GM18520 (cell line): ENCODE data around the gene ADORA2B.

Experiments
- ATAC-seq: cut with Tn5 transposase; IDR thresholded peaks from one replicate; pipeline ENCODE4 v1.9.1; 2021; ENCODE audit not compliant: unreplicated experiment

Gene ADORA2B

DNA sequence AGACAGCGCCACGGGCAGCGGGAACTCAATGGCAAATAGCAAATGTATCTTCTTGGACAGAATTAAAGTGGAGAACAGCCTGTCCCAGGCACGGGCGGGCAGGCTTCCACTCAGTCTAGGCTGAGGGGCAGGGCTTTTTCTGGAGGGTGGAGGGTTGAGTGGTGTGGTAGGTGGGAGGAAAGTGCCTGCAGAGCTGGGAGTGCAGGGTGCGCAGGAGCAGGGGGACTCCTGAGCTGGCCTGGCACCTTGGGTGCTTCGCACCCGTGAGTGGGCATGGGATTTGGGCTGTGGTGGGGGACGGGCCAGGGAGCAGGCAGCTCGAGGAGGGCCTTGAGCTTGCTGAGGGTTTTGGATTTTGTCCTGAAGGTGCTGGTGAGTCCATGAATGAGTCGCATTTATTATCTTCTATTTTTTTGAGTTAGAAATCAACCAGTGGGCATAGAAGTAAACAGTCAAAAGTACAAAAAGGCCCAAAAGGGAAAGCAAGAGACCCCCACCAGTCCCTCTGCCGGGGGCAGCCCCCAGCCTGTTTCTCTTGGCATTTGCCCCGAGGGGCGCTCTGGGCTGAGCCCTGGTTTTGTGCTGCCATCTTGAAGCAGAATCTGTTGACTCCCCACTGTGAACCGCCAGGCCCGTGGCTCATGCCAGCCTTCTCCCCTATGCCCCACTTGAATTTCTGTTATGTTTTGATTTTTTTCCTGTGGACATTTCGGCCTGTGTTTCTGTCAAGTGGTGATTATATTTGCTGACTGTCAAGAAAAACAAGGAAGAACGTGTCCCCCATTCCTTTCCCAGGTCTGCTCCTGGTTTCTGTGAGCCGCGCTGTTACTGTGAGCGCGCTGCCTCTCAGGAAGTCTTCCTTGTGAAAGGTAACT lies 8.2 kb downstream of the ADORA2B start:
- no peak for ATAC-seq

DNA sequence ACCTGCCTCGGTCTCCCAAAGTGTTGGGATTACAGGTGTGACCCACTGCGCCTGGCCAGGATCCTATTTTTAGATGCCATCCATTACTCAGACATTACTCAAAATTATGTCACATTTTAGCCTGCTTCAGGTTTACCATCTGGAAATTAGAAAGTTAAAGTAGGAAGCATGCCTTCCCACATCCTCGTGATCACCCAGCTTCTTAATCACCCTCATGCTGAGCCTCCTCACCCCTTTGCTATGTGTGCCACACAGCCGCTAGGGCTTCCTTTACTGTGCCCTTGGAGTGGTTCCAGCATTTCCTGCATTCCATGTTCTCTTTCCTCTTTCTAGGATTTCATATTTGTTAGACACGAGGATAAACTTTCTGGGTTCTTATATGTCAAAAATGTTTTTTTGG lies 9.3 kb downstream of the ADORA2B start:
- ATAC-seq: no peak

DNA sequence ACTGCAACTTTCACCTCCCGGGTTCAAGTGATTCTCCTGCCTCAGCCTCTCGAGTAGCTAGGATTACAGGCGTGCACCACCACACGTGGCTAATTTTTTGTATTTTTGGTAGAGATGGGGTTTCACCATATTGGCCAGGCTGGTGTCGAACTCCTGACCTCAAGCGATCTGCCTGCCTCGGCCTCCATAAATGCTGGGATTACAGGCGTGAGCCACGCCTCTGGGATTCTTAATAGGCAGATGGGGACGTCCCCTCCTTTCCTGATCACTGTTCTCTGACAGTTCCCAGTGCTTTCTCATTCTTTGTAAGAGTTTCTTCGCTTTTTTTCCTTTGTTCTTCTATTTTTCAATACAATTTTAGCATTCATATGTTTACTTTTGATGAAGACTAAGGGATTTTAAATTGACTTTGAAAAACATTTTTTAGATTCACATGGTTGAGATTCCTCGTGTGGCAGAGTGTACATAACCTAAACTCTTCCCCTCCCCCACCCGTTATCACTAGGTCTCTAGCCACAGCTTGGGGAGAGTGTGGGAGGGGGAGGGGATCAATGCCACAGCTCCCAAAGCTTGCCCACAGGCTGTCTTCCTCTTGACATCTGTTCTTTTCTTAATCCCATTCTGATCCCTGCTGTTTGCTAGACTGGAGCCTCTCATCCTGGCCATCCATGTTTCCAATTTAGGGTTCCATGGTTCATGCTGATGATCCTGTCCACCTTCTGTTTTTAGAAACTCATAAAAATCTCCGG lies 11.0 kb downstream of the ADORA2B start:
- ATAC-seq: no peak

DNA sequence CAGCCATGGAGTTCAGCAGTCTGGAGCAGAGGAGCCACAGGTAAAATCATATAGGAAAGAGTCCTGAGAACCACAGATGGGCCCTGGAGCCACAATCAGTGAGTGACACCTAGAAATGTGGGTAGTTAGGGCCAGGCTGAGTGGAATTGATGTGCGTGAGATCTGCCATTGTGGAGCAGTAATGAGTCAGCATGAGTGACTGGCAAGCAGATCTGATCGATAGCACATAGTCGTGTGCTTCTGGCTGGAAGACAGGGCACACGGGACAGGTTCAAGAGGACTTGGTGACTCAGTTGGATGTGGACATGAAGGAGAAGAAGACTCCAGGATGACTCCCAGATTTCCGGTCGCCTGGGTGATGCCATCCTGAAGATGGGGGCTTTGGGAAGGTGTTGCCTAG lies 12.3 kb downstream of the ADORA2B start:
- no peak for ATAC-seq

DNA sequence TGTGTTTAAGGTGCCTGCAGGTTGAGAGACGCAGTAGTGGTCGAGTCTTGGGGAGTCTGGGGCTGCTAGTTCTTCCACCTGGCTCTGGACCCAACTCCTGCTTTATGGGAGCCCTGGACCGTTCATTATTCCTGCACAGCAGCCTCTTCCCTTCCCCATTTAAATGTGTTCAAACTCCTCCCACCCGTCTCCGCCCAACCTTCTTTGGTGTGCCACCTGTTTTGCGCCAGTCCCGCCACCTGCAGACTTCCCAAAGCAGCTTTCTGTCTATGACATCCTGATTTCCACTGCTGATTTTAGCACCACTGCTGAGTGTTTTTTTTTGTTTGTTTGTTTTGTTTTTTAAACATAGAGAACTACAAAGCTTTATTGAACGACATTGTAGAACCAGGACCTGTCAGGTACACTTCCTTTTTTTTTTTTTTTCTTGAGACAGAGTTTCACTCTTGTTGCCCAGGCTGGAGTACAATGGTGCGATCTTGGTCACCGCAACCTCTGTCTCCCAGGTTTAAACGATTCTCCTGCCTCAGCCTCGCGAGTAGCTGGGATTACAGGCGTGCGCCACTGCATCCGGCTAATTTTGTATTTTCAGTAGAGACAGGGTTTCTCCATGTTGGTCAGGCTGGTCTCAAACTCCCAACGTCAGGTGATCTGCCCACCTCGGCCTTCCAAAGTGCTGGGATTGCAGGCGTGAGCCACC lies 12.8 kb downstream of the ADORA2B start:
- ATAC-seq: no peak

DNA sequence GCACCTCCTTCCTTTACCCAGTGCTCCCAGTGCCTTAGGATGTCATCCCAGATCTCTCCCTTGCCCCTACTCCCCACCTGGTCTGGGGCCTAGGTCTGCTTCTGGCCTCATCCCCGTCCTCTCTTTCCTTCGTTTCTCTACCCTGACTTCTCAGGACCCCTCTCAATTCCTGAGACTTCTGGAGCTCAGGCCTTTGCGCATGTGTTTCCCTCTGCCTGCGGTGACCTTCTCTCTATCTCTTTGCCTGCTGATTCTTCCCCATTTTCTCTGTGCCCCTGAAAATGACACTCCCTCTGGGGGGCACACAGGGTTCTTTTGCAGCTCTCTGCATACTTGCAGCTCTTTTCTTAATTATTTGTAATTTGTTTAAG lies 13.5 kb downstream of the ADORA2B start:
- ATAC-seq: no peak

DNA sequence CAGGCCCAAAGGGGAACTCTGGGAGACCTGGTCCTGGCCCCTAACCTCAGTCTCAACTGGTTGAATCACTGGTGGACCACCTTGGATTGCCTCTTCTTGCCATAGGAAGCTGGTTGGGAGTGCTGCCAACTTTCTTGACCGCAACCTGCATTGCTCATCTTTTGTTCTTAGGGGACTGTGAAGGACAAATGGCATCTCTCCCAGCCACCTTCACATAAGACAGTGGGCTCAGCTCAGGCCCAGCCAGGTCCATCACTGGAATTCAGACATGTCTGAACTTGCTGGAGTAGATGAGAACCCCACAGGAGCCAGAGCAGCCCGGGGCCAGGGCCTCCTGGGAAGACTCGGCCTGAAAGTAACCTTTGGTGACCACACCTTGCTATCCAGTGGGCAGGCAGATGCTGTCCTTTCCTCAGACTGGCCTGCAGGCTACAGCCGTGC lies 18.8 kb downstream of the ADORA2B start:
- no peak for ATAC-seq

DNA sequence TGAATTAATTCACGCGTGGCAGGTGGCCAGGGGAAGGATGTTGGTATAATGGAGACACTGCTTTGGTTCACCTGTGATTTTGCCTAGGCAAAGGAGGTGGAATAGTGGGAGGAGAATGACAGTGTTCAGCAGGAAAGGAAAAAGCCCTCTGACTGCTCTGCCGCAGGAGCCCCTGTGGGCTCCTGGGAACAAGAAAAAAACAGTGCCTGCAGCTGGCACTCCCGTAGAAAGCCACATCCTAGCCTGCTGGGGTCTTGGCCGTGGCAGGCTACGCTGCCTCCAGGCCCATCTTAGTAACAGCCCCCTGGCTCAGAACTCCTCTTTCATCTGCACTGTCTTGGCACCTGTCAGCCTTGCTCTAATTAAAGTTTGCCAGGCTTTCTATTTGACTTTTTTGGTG lies 20.6 kb downstream of the ADORA2B start:
- no peak for ATAC-seq

DNA sequence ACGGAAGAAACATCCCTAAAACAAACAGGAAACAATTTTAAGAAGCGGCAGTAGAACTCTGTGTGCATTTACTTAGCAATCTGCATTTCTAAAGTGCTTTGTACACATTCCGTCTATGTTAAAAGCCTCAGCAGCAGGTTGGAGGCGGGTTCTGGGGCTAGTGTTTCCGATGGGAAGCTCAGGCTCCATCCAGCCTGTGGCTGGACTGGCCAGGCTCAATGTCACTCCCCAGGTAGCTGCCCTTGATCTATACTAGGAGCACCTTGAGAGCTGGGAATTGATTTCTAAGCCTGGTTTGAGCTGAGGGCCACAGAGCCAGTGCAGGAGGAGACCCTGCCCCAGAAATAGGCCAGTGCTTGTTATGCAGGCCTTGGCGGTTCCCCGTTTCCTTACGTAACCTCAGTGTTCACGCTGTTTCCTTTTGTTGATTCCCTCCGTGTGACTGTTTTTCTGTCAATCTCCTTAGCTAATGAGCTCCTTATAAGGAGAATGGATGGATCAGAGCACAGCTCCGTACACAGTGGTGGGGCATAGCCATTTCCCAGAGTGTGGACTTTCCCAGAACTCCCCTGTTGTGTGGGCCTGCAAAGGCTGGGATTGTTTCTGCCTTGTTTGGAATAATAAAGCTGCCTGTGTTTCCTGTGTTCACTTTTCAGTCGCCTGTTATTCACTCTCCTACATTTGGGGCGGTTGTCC lies 21.4 kb downstream of the ADORA2B start:
- no peak for ATAC-seq

DNA sequence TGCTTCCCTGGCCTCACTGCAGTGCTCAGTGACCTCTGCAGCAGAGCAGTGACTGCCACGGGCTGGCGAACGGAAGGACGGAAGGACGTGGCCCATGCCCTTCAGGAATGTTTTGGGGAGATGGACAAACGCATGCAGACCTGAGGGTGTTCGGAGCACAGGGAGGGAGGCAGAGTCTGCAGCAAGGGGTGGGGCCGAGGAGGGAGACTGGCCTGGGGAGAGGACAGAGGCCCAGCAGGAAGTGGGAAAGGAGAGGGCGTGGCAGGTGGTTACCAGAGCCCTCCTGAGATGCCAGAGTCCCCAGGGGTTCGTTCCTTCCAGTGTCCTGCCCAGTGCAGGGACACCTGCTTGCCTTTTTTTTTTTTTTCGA lies 21.9 kb downstream of the ADORA2B start:
- ATAC-seq: no peak

DNA sequence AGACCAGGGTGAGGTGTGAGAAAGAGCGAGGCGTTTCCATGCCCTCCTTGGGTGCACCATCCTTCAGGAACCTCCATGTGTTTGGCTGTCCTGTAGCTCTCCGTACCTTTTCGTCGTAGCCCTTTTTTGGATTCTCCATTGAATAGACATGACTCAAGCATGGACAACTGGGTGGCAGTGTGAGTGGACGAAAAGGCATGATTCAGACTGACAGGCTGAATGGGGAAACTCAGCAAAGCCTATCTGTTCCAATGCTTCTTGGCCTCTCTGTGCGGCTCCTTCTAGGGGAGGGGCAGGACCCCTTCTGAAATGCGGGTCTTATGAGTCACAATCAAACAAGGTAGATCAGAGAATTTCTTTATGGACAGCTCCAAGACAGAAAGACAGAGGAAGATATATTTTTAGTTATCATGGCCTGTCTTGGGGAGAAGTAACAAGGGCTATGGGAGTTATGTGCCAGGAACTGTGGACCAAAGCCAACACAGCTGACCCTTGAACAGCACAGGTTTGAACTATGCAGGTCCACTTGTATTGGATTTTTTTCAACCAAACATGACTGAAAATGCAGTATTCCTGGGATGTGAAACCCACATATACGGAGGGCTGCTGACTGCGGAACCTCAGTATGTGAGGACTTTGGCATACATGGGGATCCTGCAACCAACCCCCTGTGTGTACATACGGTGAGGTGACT lies 22.9 kb downstream of the ADORA2B start:
- ATAC-seq: no peak

DNA sequence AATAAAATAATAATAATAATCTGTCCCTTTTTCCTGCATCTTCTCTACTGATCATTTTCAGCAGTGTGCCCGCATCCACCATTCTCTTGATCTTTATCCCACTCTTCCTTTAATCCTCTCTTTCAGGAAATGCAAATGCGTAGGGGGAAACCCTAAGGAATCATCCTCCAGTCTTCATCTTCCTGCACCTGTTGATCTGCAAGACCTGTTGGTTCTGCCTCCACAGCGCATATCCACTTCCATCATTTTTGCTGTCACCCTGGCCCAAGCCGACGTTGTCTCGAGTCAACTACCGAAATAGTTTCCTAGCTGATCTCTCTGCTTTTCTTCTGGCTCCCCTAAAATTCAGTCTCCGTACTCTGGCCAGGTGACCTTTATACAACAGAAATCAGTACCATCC lies 24.5 kb downstream of the ADORA2B start:
- no peak for ATAC-seq

DNA sequence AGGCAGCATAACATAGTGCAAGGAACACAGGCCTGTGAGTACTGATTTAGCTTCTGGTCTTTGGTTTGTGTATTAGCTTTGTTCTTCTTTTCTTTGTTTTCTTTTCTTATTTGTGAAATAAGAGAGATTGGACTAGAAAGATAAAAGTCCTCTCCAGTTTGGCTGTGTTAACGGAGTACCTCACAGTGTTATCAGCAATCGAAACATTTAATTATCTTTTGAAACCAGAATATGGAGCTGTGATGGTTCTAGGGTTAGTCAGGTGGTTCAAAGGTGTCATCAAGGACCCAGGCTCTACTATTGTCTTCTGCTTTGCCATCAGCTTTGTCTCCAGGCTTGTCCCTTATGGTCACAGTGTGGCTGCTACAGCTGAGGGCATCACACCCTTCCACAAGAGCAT lies 25.6 kb downstream of the ADORA2B start:
- no peak for ATAC-seq

DNA sequence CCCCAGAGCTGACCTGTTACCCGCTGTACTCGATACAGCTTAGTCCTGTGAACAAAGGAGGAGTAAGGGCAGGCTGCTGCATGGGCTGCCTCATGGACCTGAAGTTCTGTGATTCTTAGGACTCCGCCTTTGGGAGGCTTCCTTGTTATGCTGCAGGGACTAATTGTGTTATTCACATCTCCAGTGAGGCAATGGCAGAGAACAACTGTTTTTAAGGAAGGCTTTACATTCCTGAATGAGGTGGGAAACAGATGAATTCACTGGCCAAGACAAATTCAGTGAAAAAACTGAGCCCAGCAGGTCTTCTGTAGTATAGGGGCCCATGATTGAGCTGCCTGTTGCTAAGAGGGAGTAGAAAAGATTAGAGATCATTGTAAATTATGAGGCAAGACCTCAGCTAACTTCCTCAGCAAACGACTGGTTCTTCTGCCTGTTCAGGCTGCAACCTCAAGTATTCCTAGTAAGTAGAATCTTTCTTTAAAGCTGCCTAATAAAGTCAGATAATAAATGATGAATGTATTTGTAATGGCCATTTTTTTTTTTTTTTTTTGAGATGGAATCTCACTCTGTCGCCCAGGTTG lies 26.3 kb downstream of the ADORA2B start:
- no peak for ATAC-seq

DNA sequence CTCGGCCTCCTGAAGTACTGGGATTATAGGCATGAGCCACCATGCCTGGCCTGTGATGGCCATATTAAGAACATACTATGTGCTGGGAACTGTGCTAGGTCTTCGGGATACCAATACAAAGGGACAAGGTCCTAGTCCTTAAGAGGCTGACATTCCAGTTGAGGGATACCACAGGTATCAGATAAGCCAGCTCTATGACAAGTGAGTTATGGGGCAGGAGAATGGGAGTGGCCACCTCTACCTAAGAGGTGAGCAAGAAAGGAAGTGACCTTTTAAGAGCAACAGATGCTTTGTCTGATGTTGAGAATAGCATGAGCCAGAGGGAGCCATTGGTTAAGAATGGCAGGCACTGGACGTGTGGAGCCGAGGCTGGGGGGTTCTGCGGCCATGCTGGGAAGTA lies 27.0 kb downstream of the ADORA2B start:
- ATAC-seq: no peak

DNA sequence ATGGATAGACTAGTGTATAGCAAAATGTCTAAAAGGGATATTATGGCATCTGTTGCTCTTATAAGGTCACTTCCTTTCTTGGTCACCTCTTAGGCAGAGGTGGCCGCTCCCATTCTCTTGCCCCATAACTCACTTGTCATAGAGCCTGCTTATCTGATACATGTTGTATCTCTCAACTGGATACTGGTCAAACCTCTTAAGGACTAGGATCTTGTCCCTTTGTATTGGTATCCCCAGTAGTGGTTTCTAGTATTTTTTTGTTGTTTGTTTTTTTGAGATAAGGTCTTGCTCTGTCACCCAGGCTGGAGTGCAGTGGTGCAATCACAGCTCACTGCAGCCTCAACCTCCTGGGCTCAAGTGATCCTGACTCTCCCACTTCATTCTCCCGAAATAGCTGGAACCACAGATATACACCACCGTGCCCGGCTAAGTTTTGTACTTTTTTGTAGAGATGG lies 27.6 kb downstream of the ADORA2B start:
- no peak for ATAC-seq

DNA sequence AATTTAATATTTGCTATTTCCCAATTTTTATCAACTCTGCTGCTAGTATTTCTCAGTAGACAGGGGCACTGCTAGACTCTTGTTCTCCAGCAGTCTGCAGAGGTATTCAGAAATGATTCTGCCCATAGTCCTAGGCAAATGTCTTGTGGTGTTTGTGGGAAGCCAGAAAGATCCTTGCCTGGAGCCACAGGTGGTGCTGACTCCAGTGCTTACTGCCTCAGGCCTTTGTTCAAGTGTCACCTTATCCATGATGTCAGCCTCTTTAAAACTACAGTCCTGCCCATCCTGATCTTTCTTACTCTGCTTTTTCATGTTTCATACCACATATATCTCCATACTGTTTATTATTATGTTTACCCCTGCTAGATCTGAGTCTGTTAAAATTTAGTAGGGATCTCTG lies 28.1 kb downstream of the ADORA2B start:
- no peak for ATAC-seq

DNA sequence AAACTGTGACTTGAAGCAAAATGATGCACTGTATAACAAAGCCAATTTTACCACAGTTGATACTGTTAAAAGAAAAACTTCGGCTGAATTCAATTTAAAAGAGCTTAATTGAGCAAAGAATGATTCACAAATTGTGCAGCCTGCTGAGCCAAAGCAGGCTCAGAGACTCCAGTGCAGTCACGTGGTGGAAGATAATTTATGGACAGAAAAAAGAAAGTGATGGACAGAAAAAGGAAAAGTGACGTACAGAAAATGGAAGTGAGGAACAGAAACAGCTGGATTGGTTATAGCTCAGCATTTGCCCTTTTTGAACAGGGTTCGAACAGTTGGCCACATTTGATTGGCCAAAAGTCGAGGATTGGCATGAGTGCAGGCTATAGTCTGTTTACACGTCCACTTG lies 28.9 kb downstream of the ADORA2B start:
- ATAC-seq: no peak

DNA sequence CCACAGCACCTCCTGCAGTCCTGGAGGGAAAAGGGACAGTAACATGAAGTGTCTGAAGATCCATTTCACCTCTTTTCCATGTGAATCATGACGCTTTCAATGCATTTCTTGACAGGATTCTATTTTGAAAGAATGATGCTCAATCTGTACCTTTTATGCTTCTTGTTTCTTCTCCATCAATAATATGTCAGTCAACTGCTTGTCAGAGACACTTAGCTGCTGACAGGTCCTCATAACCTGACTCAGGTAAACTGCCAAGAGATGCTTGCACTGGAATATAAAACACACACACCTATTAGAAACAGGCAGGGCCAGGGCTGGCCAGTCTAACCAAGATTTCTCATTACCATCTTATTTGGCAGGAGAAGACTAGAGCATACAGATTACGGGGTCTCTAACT lies 33.0 kb downstream of the ADORA2B start:
- no peak for ATAC-seq

DNA sequence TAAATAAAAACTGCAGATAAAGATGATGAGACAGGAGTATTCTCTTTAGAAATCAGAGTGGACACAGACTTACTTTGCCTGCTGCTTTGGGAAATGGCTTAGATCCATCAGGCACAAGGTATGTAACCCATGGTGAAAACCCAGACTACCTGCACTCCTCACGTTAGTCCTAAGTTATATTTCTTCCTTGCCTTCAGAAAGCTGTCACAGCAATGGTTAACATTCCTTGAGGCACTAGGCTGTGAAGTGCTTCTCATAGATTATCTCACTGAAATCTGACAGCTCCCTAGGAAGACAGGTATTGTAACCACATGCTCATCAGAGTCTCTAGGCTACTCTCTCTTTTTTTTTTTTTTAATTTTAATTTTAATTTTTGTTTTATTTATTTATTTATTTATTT lies 33.7 kb downstream of the ADORA2B start:
- ATAC-seq: no peak
